ENCODE data around the gene NCOA5.

NCOA5 gene

DNA sequence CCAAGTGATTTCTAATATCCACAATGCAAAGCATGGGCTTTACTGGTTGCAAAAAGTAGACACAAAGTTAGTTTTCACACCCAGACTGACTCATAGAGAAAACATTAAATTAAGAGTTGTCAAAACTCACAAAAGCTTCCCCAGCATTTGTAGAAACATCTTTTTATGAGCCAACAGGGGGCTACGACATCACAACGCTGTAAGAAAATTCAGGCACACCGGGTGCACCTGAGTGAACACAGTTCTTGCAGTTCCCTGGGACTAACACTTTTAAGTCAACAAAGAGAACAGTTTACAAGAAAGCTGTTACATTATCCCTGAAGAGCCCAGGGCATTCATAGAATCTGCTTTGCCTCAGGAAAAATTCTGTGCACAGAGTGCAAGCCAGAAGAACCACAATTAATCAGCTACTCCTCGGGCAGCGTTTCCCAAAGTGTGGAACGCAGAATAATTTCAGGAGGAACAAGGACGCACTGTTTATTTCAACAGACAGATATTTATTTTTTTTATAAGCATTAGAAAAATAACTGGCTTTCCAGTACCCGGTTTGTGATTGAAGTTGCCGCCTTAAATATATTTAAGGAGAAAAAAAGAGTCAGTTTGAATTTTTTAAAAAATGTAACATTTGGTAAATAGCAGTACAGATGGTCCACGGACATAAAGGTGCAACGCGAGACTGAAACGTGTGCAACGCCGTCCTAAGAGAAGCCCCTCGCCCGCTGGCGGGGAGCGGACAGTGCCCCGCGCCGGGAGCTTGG lies 1.2 kb downstream of the NCOA5 start:
- ChIA-PET CTCF (interaction anchor here (0.6 to 2.5 kb wide), 7 partner anchors 12 to 1667 kb away, joined by 3 to 13 read pairs (median 3); no protein-coding TSS in a partner anchor), POLR2A (interaction anchor here (1.0 kb wide), 1 partner anchor 276 kb away, joined by 3 read pairs; no protein-coding TSS in a partner anchor)
- no peaks in the 10 kb centered on the region for H3K36me3 ChIP-seq (ENCODE audit: control insufficient read depth in 2 of 2, insufficient read depth in 1 of 2, low read length in 2 of 2)
- H3K4me3 ChIP-seq (ENCODE audit: low read depth, low read length) = peak overlapping the region; percentile 95
- peak overlapping the region; percentile 87 for H3K27ac ChIP-seq (ENCODE audit: extremely low read depth, low read depth, low read length)
- H3K9me3 ChIP-seq (ENCODE audit: control insufficient read depth, insufficient read depth, low read depth, low read length) = no peaks in the 10 kb centered on the region
- H3K4me1 ChIP-seq (ENCODE audit: control insufficient read depth, insufficient read depth, low read length) = peaks cover 26% of the 10 kb centered on the region
- TF ChIP-seq ZNF426 (tag by site-specific recombination; IDR thresholded peaks at IDR 0.05) = no peak
- TF ChIP-seq PRDM1 (tag by site-specific recombination; IDR thresholded peaks at IDR 0.05) = peak; percentile 52; the same call in 1 of the 2 replicates
- TF ChIP-seq ZNF394 (tag by site-specific recombination; IDR thresholded peaks at IDR 0.05; ENCODE audit: borderline replicate concordance) = peak; percentile 90
- TF ChIP-seq, protein P1, sequence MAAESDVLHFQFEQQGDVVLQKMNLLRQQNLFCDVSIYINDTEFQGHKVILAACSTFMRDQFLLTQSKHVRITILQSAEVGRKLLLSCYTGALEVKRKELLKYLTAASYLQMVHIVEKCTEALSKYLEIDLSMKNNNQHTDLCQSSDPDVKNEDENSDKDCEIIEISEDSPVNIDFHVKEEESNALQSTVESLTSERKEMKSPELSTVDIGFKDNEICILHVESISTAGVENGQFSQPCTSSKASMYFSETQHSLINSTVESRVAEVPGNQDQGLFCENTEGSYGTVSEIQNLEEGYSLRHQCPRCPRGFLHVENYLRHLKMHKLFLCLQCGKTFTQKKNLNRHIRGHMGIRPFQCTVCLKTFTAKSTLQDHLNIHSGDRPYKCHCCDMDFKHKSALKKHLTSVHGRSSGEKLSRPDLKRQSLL (tag by site-specific recombination; IDR thresholded peaks at IDR 0.05) = no peak
- no peak for TF ChIP-seq GLI2 (tag by site-specific recombination; IDR thresholded peaks at IDR 0.05; ENCODE audit: borderline replicate concordance, low read depth)
- TF ChIP-seq, protein P2, sequence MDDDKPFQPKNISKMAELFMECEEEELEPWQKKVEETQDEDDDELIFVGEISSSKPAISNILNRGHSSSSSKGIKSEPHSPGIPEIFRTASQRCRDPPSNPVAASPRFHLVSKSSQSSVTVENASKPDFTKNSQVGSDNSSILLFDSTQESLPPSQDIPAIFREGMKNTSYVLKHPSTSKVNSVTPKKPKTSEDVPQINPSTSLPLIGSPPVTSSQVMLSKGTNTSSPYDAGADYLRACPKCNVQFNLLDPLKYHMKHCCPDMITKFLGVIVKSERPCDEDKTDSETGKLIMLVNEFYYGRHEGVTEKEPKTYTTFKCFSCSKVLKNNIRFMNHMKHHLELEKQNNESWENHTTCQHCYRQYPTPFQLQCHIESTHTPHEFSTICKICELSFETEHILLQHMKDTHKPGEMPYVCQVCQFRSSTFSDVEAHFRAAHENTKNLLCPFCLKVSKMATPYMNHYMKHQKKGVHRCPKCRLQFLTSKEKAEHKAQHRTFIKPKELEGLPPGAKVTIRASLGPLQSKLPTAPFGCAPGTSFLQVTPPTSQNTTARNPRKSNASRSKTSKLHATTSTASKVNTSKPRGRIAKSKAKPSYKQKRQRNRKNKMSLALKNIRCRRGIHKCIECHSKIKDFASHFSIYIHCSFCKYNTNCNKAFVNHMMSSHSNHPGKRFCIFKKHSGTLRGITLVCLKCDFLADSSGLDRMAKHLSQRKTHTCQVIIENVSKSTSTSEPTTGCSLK (tag by site-specific recombination; IDR thresholded peaks at IDR 0.05) = no peak
- TF ChIP-seq ZBTB20 (tag by site-specific recombination; IDR thresholded peaks at IDR 0.05) = no peak
- no peak for TF ChIP-seq ZFHX2 (tag by site-specific recombination; conservative IDR thresholded peaks at IDR 0.05)
- TF ChIP-seq ZNF175 (tag by site-specific recombination; IDR thresholded peaks at IDR 0.05) = no peak
- TF ChIP-seq, protein P3, sequence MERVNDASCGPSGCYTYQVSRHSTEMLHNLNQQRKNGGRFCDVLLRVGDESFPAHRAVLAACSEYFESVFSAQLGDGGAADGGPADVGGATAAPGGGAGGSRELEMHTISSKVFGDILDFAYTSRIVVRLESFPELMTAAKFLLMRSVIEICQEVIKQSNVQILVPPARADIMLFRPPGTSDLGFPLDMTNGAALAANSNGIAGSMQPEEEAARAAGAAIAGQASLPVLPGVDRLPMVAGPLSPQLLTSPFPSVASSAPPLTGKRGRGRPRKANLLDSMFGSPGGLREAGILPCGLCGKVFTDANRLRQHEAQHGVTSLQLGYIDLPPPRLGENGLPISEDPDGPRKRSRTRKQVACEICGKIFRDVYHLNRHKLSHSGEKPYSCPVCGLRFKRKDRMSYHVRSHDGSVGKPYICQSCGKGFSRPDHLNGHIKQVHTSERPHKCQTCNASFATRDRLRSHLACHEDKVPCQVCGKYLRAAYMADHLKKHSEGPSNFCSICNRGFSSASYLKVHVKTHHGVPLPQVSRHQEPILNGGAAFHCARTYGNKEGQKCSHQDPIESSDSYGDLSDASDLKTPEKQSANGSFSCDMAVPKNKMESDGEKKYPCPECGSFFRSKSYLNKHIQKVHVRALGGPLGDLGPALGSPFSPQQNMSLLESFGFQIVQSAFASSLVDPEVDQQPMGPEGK (tag by site-specific recombination; IDR thresholded peaks at IDR 0.05) = no peak
- no peak for TF ChIP-seq TRIM28 (IDR thresholded peaks at IDR 0.05; ENCODE audit: borderline replicate concordance, low read length)
- TF ChIP-seq, protein P4, sequence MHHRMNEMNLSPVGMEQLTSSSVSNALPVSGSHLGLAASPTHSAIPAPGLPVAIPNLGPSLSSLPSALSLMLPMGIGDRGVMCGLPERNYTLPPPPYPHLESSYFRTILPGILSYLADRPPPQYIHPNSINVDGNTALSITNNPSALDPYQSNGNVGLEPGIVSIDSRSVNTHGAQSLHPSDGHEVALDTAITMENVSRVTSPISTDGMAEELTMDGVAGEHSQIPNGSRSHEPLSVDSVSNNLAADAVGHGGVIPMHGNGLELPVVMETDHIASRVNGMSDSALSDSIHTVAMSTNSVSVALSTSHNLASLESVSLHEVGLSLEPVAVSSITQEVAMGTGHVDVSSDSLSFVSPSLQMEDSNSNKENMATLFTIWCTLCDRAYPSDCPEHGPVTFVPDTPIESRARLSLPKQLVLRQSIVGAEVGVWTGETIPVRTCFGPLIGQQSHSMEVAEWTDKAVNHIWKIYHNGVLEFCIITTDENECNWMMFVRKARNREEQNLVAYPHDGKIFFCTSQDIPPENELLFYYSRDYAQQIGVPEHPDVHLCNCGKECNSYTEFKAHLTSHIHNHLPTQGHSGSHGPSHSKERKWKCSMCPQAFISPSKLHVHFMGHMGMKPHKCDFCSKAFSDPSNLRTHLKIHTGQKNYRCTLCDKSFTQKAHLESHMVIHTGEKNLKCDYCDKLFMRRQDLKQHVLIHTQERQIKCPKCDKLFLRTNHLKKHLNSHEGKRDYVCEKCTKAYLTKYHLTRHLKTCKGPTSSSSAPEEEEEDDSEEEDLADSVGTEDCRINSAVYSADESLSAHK (tag by site-specific recombination; IDR thresholded peaks at IDR 0.05) = peak; percentile 57; the same call in 1 of the 2 replicates
- TF ChIP-seq MEIS1 (CRISPR knock-in tag; IDR thresholded peaks at IDR 0.05; ENCODE audit: borderline replicate concordance) = no peak
- no peak for TF ChIP-seq ZNF138 (tag by site-specific recombination; IDR thresholded peaks at IDR 0.05; ENCODE audit: borderline replicate concordance)
- peak; percentile 44; the same call in 1 of the 2 replicates for TF ChIP-seq ZNF341 (tag by site-specific recombination; IDR thresholded peaks at IDR 0.05; ENCODE audit: low read depth)
- no peak for TF ChIP-seq ZNF707 (tag by site-specific recombination; IDR thresholded peaks at IDR 0.05)
- TF ChIP-seq BCL11B (tag by site-specific recombination; IDR thresholded peaks at IDR 0.05; ENCODE audit: low read depth) = no peak
- TF ChIP-seq FEZF1 (tag by site-specific recombination; IDR thresholded peaks at IDR 0.05) = no peak
- no peak for TF ChIP-seq TCF7L2 (IDR thresholded peaks at IDR 0.05; ENCODE audit: borderline replicate concordance, low read depth, low read length)
- TF ChIP-seq, protein P5, sequence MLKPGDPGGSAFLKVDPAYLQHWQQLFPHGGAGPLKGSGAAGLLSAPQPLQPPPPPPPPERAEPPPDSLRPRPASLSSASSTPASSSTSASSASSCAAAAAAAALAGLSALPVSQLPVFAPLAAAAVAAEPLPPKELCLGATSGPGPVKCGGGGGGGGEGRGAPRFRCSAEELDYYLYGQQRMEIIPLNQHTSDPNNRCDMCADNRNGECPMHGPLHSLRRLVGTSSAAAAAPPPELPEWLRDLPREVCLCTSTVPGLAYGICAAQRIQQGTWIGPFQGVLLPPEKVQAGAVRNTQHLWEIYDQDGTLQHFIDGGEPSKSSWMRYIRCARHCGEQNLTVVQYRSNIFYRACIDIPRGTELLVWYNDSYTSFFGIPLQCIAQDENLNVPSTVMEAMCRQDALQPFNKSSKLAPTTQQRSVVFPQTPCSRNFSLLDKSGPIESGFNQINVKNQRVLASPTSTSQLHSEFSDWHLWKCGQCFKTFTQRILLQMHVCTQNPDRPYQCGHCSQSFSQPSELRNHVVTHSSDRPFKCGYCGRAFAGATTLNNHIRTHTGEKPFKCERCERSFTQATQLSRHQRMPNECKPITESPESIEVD (tag by site-specific recombination; IDR thresholded peaks at IDR 0.05) = peak; percentile 78

Measured in HEK293 (cell line).